H1 (cell line): Measurements from ENCODE around the gene SP8. TPM values are rescaled to one million over a fixed set of nuclear protein-coding genes. Genes with fewer than 3 reads are reported as not detected.

ENCODE experiments used
- BACH1 ChIP-seq: IDR thresholded peaks from 2 replicates; pipeline ENCODE4 v1.6.1; 2012; ENCODE audit warnings: low read length, improper control_type of control experiment
- EZH2 ChIP-seq: fragments of 200-600 bp; sonication (generic); IDR thresholded peaks from 2 replicates; pipeline ENCODE4 v1.7.1; 2012; ENCODE audit warnings: low read depth, mild to moderate bottlenecking, moderate library complexity, low read length, inconsistent platforms; ENCODE audit not compliant: severe bottlenecking
- SUZ12 ChIP-seq: fragments of 200-600 bp; sonication (generic); IDR thresholded peaks from 2 replicates; pipeline ENCODE4 v1.6.1; 2012; ENCODE audit warnings: mild to moderate bottlenecking, inconsistent platforms, low read length, moderate library complexity, mixed read lengths
- TEAD4 ChIP-seq: IDR thresholded peaks from 2 replicates; pipeline ENCODE4 v1.6.1; 2012; ENCODE audit warnings: low read depth, low read length, inconsistent platforms, mixed read lengths
- polyA plus RNA-seq, 7 experiments: library from polyadenylated mRNA; depleted of rRNA in 3 of 7; stranded (reverse) in 5 of 7; unstranded in 2 of 7; fragments of >200 nt in 5 of 7; fragments of 200-250 nt in 2 of 7; gene quantifications; 1 replicate in 5 of 7; 2 replicates in 1 of 7; 4 replicates in 1 of 7; pipeline versions ENCODE4 v1.2.1 to v1.2.3, GENCODE V29; 2011 to 2013; ENCODE audit warnings: missing spikeins in 2 of 7, mixed read lengths in 2 of 7
- total RNA-seq: library from RNA; stranded (reverse); fragmentation: NEBNext Ultra II Directional; extraction: Animal tissue kit (Norgen Biotek cat#: 25700); gene quantifications from 2 replicates; pipeline ENCODE4 v1.2.1, GENCODE V29; 2021

SP8 gene
- total and polyA plus RNA-seq, 2 of the 8 experiments (the other 6 are each of a cell fraction or from before 2014, with no cell fraction given): 11.3 to 12.0 TPM

- TF ChIP-seq EZH2: peak; percentile 72
- no peak for TF ChIP-seq TEAD4
- TF ChIP-seq SUZ12: peak; percentile 87
- no peak for TF ChIP-seq BACH1
- TF ChIP-seq, all 59 proteins: peak for 5
Measured at GRCh38 chr7:20793694-20794394, 7.2 kb upstream of the SP8 start (continued).
